A673 (cell line): ENCODE results near the gene GALNT10. TPM values are rescaled to one million over a fixed set of nuclear protein-coding genes. Genes with fewer than 3 reads are reported as not detected.

ENCODE experiments used
- BruUV-seq: library from RNA; stranded (reverse); fragments of 400-500 nt; replicated peaks from 2 replicates; lab custom pipeline; 2021; lab: Mats Ljungman, UMichigan
- CTCF ChIA-PET: fragments of 300-600 bp; sonication (Branson Sonifier 250); formaldehyde crosslinking; loops from one replicate; lab custom pipeline; 2022; ENCODE audit warnings: antibody characterized with exemption; lab: Charles Lee
- POLR2A ChIA-PET: fragments of 300-600 bp; sonication (Branson Sonifier 250); formaldehyde crosslinking; loops from one replicate; lab custom pipeline; 2022; ENCODE audit warnings: antibody characterized with exemption; ENCODE audit not compliant: low non-redundant PET; lab: Charles Lee
- DNase-seq: peaks from one replicate; pipeline ENCODE4 v3.0.0-alpha.2; 2015; ENCODE audit warnings: low spot score
- H3K27ac ChIP-seq: fragments of 200-600 bp; sonication (generic); 2 replicates; pipeline ENCODE4 v1.5.1; 2016; ENCODE audit warnings: mixed run types, low read depth, mild to moderate bottlenecking, mixed read lengths, antibody characterized with exemption, low read length; ENCODE audit not compliant: poor library complexity, severe bottlenecking
- H3K27me3 ChIP-seq: fragments of 200-600 bp; sonication (generic); replicated peaks from 2 replicates; pipeline ENCODE4 v1.6.1; 2017; ENCODE audit warnings: mixed run types, low read depth, mild to moderate bottlenecking, mixed read lengths, antibody characterized with exemption, low read length; ENCODE audit not compliant: insufficient read depth, poor library complexity
- H3K36me3 ChIP-seq: fragments of 200-600 bp; sonication (generic); 2 replicates; pipeline ENCODE4 v1.6.1; 2016; ENCODE audit warnings: mixed run types, mild to moderate bottlenecking, mixed read lengths, antibody characterized with exemption, low read length; ENCODE audit not compliant: insufficient read depth, poor library complexity, severe bottlenecking
- H3K4me1 ChIP-seq: fragments of 200-600 bp; sonication (generic); 2 replicates; pipeline ENCODE4 v1.6.1; 2017; ENCODE audit warnings: mixed run types, mild to moderate bottlenecking, mixed read lengths, antibody characterized with exemption, low read length; ENCODE audit not compliant: insufficient read depth, poor library complexity, severe bottlenecking
- H3K4me3 ChIP-seq: fragments of 200-600 bp; sonication (generic); 2 replicates; pipeline ENCODE4 v1.5.1; 2016; ENCODE audit warnings: low read depth, mixed run types, mild to moderate bottlenecking, mixed read lengths, low read length; ENCODE audit not compliant: poor library complexity, severe bottlenecking
- H3K9me3 ChIP-seq: fragments of 200-600 bp; sonication (generic); 2 replicates; pipeline ENCODE4 v1.6.1; 2016; ENCODE audit warnings: mixed run types, low read depth, mild to moderate bottlenecking, mixed read lengths, antibody characterized with exemption, low read length; ENCODE audit not compliant: poor library complexity, severe bottlenecking
- EZH2 ChIP-seq: fragments of 200-600 bp; sonication (generic); IDR thresholded peaks from 2 replicates; pipeline ENCODE4 v1.6.1; 2017; ENCODE audit warnings: borderline replicate concordance, low read depth, mild to moderate bottlenecking, mixed read lengths, antibody characterized with exemption, low read length; ENCODE audit not compliant: poor library complexity, severe bottlenecking
- intact Hi-C: fragments of 100-400 bp; cut with micrococcal nuclease; formaldehyde crosslinking; loops from one replicate; pipeline ENCODE4 v1.10.0; 2022; ENCODE audit not compliant: unreplicated experiment
- total RNA-seq: library from RNA; stranded (reverse); gene quantifications from 2 replicates; pipeline ENCODE4 v1.2.3, GENCODE V29; 2021
- TF ChIP-seq, protein P1 (sequence below): fragments of 300-800, 200-600 bp; sonication (generic); conservative IDR thresholded peaks from 2 replicates; pipeline ENCODE4 v1.5.1; 2017; ENCODE audit warnings: low read depth, mild to moderate bottlenecking, antibody characterized with exemption, low read length, moderate library complexity, mixed read lengths

The GALNT10 gene
- total RNA-seq, 1 experiment from 2014 or later, result 17.9 TPM

DNA sequence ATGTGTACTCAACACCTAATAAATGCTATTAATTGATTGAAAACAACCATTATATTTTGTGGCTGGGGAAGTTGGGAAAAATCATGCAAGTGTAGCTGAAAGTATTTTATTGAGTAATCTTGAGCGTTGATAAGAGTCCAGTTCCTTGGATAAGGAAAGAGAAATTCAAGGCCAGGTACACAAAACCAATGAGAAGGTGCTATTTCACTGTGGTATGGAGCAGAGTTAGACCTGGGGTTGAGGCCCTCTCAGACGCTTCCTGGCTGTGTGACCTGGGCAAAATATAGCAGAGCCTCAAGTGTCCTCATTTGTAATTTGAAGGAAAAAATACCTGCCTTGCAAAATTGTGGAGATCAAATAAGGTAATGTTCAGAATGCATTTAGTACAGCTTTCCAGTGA lies 50.1 kb downstream of the GALNT10 start:
- no peaks in the 10 kb centered on the region for H3K9me3 ChIP-seq
- DNase-seq, result no peak
- H3K4me3 ChIP-seq, result no peak overlapping the region
- H3K27ac ChIP-seq, result no peak overlapping the region
- no peak for TF ChIP-seq EZH2
- TF ChIP-seq, protein P1, sequence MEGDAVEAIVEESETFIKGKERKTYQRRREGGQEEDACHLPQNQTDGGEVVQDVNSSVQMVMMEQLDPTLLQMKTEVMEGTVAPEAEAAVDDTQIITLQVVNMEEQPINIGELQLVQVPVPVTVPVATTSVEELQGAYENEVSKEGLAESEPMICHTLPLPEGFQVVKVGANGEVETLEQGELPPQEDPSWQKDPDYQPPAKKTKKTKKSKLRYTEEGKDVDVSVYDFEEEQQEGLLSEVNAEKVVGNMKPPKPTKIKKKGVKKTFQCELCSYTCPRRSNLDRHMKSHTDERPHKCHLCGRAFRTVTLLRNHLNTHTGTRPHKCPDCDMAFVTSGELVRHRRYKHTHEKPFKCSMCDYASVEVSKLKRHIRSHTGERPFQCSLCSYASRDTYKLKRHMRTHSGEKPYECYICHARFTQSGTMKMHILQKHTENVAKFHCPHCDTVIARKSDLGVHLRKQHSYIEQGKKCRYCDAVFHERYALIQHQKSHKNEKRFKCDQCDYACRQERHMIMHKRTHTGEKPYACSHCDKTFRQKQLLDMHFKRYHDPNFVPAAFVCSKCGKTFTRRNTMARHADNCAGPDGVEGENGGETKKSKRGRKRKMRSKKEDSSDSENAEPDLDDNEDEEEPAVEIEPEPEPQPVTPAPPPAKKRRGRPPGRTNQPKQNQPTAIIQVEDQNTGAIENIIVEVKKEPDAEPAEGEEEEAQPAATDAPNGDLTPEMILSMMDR, result no peak
- CTCF ChIA-PET, result no interaction called here
- H3K27me3 ChIP-seq, result no peaks in the 10 kb centered on the region
- intact Hi-C loops, result no loop called here
- BruUV-seq, result no TSS peak
- H3K36me3 ChIP-seq, result no peaks in the 10 kb centered on the region
- POLR2A ChIA-PET, result no interaction called here
- H3K4me1 ChIP-seq, result no peaks in the 10 kb centered on the region

DNA sequence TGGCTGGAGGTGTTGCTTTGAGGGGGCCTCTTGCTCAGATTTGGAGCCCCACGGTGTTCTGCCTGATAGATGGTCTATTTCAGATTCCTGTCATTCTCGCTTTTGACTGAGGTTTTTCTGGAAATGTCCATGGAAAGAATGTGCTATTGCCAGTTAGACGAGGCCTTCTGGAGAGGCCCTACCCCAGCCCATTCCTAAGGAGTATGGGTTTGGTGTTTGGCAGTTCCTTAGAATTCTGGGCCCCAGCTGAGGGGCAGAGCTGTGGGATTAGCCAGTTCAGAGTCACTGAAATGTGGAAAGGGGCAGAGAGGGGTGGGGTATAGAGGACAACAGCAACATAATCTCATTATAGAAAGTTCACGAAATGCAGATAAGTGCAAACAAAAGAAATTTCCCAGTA lies 50.5 kb downstream of the GALNT10 start:
- H3K27ac ChIP-seq, result no peak overlapping the region
- no peaks in the 10 kb centered on the region for H3K36me3 ChIP-seq
- H3K27me3 ChIP-seq, result no peaks in the 10 kb centered on the region
- no TSS peak for BruUV-seq
- TF ChIP-seq, protein P1, result no peak
- TF ChIP-seq EZH2, result no peak
- no peak overlapping the region for H3K4me3 ChIP-seq
- POLR2A ChIA-PET, result no interaction called here
- no peaks in the 10 kb centered on the region for H3K4me1 ChIP-seq
- CTCF ChIA-PET, result no interaction called here
- DNase-seq, result no peak
- intact Hi-C loops, result no loop called here
- H3K9me3 ChIP-seq, result no peaks in the 10 kb centered on the region

DNA sequence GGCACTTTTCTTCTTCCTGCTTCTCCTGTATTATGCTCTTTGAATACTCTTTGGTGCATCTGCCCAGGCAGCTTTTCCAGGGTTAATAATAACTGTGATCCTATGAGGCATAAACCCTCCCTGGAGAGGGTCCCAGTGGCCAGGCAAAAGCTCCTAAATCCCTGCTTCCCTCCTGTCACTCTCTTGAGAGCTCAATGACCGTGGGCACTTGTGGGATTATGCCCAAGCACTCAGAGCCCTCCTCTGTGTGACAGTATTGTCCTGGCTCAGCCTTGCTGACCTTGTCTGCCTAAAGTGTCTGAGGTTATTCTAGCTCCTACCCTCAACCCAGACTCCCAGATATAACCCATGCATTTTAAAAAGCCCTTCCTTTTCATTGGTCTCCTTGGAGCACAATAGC lies 51.9 kb downstream of the GALNT10 start:
- TF ChIP-seq EZH2, result no peak
- TF ChIP-seq, protein P1, result no peak
- Histone ChIP-seq H3K9me3 (no peaks in the 10 kb centered on the region), H3K4me3 (no peak overlapping the region), H3K4me1 (no peaks in the 10 kb centered on the region), H3K27ac (no peak overlapping the region), H3K27me3 (no peaks in the 10 kb centered on the region), H3K36me3 (no peaks in the 10 kb centered on the region)
- ChIA-PET CTCF (no interaction called here), POLR2A (no interaction called here)
- intact Hi-C loops, result no loop called here
- no TSS peak for BruUV-seq
- DNase-seq, result no peak
